ENCODE results near the gene ENTPD2. TPM values are rescaled to one million over a fixed set of nuclear protein-coding genes. Genes with fewer than 3 reads are reported as not detected.

Gene ENTPD2
- total and polyA plus RNA-seq, 2 of the 4 experiments (the other 2 are of a cell fraction), result not detected

DNA sequence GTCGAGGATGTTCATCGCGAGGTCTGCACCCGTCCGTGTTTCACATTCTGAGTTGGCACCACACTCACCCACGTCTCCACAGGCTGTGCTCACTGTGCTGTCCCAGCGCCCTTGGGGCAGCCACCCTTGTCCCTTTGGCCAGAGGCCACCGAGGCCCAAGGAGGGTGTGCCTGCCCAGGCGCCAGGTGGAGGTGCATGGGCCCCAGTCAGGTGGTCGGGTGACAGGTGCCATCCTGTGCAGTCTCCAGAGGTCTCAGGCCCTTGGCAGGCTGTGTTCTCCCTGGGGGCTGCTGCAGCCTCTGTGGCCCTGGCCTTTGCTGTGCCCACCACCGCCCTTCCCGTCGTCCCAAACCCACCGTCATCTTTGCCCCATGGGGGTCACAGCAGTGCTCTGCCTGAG, 45.4 kb upstream of the ENTPD2 start:
- no peak overlapping the region for H3K27ac ChIP-seq (ENCODE audit: insufficient read depth, low read length)
- H2AK5ac ChIP-seq (ENCODE audit: low read depth, low read length), result no peak overlapping the region
- peaks cover 0 to 23% of the 10 kb centered on the region in 2 experiments; a peak in 3 of 4 replicates for H3K79me1 ChIP-seq (ENCODE audit: low read depth in 1 of 2, low read length in 2 of 2)
- H4K91ac ChIP-seq (ENCODE audit: insufficient read depth, low read depth, low read length), result no peak overlapping the region
- no peak overlapping the region for H4K8ac ChIP-seq (ENCODE audit: low read depth in 2 of 2, low read length in 2 of 2)
- H3K56ac ChIP-seq (ENCODE audit: extremely low read depth, insufficient read depth, low read length), result no peak overlapping the region
- no peak overlapping the region for H2BK5ac ChIP-seq (ENCODE audit: low read depth, low read length, poor library complexity, severe bottlenecking)
- no peaks in the 10 kb centered on the region for H3K4me1 ChIP-seq (ENCODE audit: control insufficient read depth, insufficient read depth, low read length)
- in situ Hi-C loops (cut with MboI; ENCODE audit: low sequenced_read_pairs), result no loop called here
- 97% methylated on average over 9 of the region's 14 CpGs; no CpG with 5 or more reads in 1 of the 2 experiments for WGBS, 2 experiments (ENCODE audit: extremely low coverage in 2 of 2, insufficient read length in 1 of 2)
- H3K4me3 ChIP-seq (ENCODE audit: insufficient read depth, low read depth, low read length), result no peak overlapping the region
- H3K18ac ChIP-seq (ENCODE audit: low read depth, low read length), result no peak overlapping the region
- intact Hi-C loops (cut with micrococcal nuclease), result no loop called here
- H2AFZ ChIP-seq (replicated peaks; ENCODE audit: low read length, poor library complexity), result no peak overlapping the region
- ChIA-PET CTCF (no interaction called here), POLR2A (ENCODE audit: unreplicated experiment) (no interaction called here)
- H3K9me3 ChIP-seq (ENCODE audit: control insufficient read depth, insufficient read depth, low read length), result no peaks in the 10 kb centered on the region; the same call in 1 of the 2 replicates
- TF ChIP-seq, protein P1, sequence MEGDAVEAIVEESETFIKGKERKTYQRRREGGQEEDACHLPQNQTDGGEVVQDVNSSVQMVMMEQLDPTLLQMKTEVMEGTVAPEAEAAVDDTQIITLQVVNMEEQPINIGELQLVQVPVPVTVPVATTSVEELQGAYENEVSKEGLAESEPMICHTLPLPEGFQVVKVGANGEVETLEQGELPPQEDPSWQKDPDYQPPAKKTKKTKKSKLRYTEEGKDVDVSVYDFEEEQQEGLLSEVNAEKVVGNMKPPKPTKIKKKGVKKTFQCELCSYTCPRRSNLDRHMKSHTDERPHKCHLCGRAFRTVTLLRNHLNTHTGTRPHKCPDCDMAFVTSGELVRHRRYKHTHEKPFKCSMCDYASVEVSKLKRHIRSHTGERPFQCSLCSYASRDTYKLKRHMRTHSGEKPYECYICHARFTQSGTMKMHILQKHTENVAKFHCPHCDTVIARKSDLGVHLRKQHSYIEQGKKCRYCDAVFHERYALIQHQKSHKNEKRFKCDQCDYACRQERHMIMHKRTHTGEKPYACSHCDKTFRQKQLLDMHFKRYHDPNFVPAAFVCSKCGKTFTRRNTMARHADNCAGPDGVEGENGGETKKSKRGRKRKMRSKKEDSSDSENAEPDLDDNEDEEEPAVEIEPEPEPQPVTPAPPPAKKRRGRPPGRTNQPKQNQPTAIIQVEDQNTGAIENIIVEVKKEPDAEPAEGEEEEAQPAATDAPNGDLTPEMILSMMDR (conservative IDR thresholded peaks at IDR 0.05; ENCODE audit: low read depth, low read length), result no peak
- TF ChIP-seq BHLHE40 (IDR thresholded peaks at IDR 0.05; ENCODE audit: low read depth, low read length) (no peak), NFE2L2 (IDR thresholded peaks at IDR 0.05; ENCODE audit: low read depth, low read length) (no peak), MAFK (IDR thresholded peaks at IDR 0.05; ENCODE audit: low read depth, low read length) (no peak), RCOR1 (IDR thresholded peaks at IDR 0.05; ENCODE audit: insufficient replicate concordance, low read length) (no peak), CEBPB (IDR thresholded peaks at IDR 0.05; ENCODE audit: low read depth, low read length) (no peak), ELK1 (IDR thresholded peaks at IDR 0.05; ENCODE audit: borderline replicate concordance, low read depth, low read length) (no peak), MAZ (IDR thresholded peaks at IDR 0.05; ENCODE audit: borderline replicate concordance, low read depth, low read length) (no peak), CHD1 (IDR thresholded peaks at IDR 0.05; ENCODE audit: low read depth, low read length) (no peak), POLR2A (IDR thresholded peaks at IDR 0.05; ENCODE audit: low read depth, low read length) (no peak), RFX5 (IDR thresholded peaks at IDR 0.05; ENCODE audit: low read depth, low read length) (no peak), FOS (IDR thresholded peaks at IDR 0.05; ENCODE audit: low read depth, low read length) (no peak), SMC3 (IDR thresholded peaks at IDR 0.05; ENCODE audit: low read depth, low read length) (no peak), RAD21 (IDR thresholded peaks at IDR 0.05; ENCODE audit: low read length) (no peak)
- TF ChIP-seq, protein P2, sequence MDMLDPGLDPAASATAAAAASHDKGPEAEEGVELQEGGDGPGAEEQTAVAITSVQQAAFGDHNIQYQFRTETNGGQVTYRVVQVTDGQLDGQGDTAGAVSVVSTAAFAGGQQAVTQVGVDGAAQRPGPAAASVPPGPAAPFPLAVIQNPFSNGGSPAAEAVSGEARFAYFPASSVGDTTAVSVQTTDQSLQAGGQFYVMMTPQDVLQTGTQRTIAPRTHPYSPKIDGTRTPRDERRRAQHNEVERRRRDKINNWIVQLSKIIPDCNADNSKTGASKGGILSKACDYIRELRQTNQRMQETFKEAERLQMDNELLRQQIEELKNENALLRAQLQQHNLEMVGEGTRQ (IDR thresholded peaks at IDR 0.05; ENCODE audit: low read depth, low read length), result no peak
- no peak for ATAC-seq (ENCODE audit: low read depth)
- H3K4me2 ChIP-seq (ENCODE audit: low read depth, low read length), result no peak overlapping the region
- no peak overlapping the region for H2BK15ac ChIP-seq (ENCODE audit: low read depth, low read length)
- BruUV-seq (replicated peaks), result no TSS peak
- no peak overlapping the region for H3K23ac ChIP-seq (ENCODE audit: low read depth, low read length)
- DNase-seq, result no peak
- no peak overlapping the region for H3K4ac ChIP-seq (ENCODE audit: low read depth, low read length)
- no peak overlapping the region for H4K5ac ChIP-seq (ENCODE audit: low read depth, low read length)
- H3K14ac ChIP-seq (replicated peaks; ENCODE audit: low read depth, low read length), result no peak overlapping the region
- H2BK20ac ChIP-seq (ENCODE audit: low read depth, low read length), result no peak overlapping the region
- H3K36me3 ChIP-seq (ENCODE audit: control insufficient read depth, insufficient read depth, low read length), result peaks cover 68% of the 10 kb centered on the region
- peak overlapping the region; percentile 57 for H2AK9ac ChIP-seq (replicated peaks; ENCODE audit: low read depth, low read length, poor library complexity)
- no peaks in the 10 kb centered on the region for H3K27me3 ChIP-seq (ENCODE audit: control insufficient read depth, insufficient read depth, low read length)
- no peak overlapping the region for H3K9ac ChIP-seq (ENCODE audit: low read depth, low read length)
- no peak overlapping the region for H2BK120ac ChIP-seq (ENCODE audit: low read depth, low read length)
- H3K9me1 ChIP-seq (ENCODE audit: insufficient read depth, low read length), result peaks cover 2% of the 10 kb centered on the region; the same call in 1 of the 2 replicates
- peaks cover 5% of the 10 kb centered on the region for H4K20me1 ChIP-seq (ENCODE audit: insufficient read depth, low read length)
- dilution Hi-C loops (cut with HindIII; ENCODE audit: low sequenced_read_pairs, unreplicated experiment), result no loop called here

Data from IMR-90 (cell line).